ENCODE measurements around the gene STARD8.

The STARD8 gene

GRCh38 chrX:68632491-68632890 lies 15.0 kb upstream of the STARD8 start:
- Histone ChIP-seq H2BK5ac (ENCODE audit: low read depth, low read length, poor library complexity) (no peak overlapping the region), H3K79me1 (ENCODE audit: low read length) (no peaks in the 10 kb centered on the region), H2BK12ac (ENCODE audit: low read length) (no peak overlapping the region), H3K36me3 (ENCODE audit: control insufficient read depth in 1 of 2, insufficient read depth in 2 of 2, low read length in 2 of 2) (no peaks in the 10 kb centered on the region), H2AK5ac (ENCODE audit: low read length) (no peak overlapping the region), H3K27me3 (ENCODE audit: insufficient read depth, low read length) (no peaks in the 10 kb centered on the region), H3K23ac (ENCODE audit: low read length) (no peak overlapping the region), H3K4ac (ENCODE audit: low read depth, low read length) (no peak overlapping the region), H3K27ac (ENCODE audit: low read depth, low read length) (no peak overlapping the region), H4K91ac (ENCODE audit: low read depth, low read length) (no peak overlapping the region), H2AFZ (ENCODE audit: insufficient read depth, low read length, poor library complexity) (no peak overlapping the region), H3K14ac (ENCODE audit: low read length) (no peak overlapping the region), H3K4me3 (ENCODE audit: low read depth, low read length) (no peak overlapping the region), H3K9ac (ENCODE audit: low read length) (no peak overlapping the region), H4K8ac (ENCODE audit: low read depth, low read length) (no peak overlapping the region), H2BK120ac (ENCODE audit: insufficient read depth, low read length, poor library complexity) (no peak overlapping the region), H3K79me2 (ENCODE audit: control insufficient read depth, insufficient read depth, low read length, poor library complexity) (peaks cover 2% of the 10 kb centered on the region), H3K4me2 (ENCODE audit: low read length) (no peak overlapping the region), H3K9me3 (ENCODE audit: insufficient read depth, low read depth, low read length) (no peaks in the 10 kb centered on the region), H3K4me1 (ENCODE audit: control insufficient read depth in 1 of 2, insufficient read depth in 2 of 2, low read length in 2 of 2) (peaks cover 5 to 7% of the 10 kb centered on the region in 2 experiments), H4K12ac (ENCODE audit: low read depth, low read length) (no peak overlapping the region), H3K18ac (ENCODE audit: low read length) (no peak overlapping the region)
- no CpG with 5 or more reads among the region's 2 CpGs for WGBS (ENCODE audit: extremely low coverage, insufficient coverage, insufficient read length)
- DNase-seq, result no peak

- no peaks in the 10 kb centered on the region for H3K9me3 ChIP-seq (ENCODE audit: insufficient read depth, low read depth, low read length)
- no peaks in the 10 kb centered on the region for H3K79me1 ChIP-seq (ENCODE audit: low read length)
- H3K23ac ChIP-seq (ENCODE audit: low read length), result no peak overlapping the region
- no peak overlapping the region for H4K8ac ChIP-seq (ENCODE audit: low read depth, low read length)
- H3K18ac ChIP-seq (ENCODE audit: low read length), result no peak overlapping the region
- H3K4me3 ChIP-seq (ENCODE audit: low read depth, low read length), result no peak overlapping the region
- H4K12ac ChIP-seq (ENCODE audit: low read depth, low read length), result no peak overlapping the region
- no peak overlapping the region for H3K4ac ChIP-seq (ENCODE audit: low read depth, low read length)
- H2AK5ac ChIP-seq (ENCODE audit: low read length), result no peak overlapping the region
- no peak overlapping the region for H3K14ac ChIP-seq (ENCODE audit: low read length)
- no peak overlapping the region for H2BK12ac ChIP-seq (ENCODE audit: low read length)
- no peak overlapping the region for H2BK5ac ChIP-seq (ENCODE audit: low read depth, low read length, poor library complexity)
- H2BK120ac ChIP-seq (ENCODE audit: insufficient read depth, low read length, poor library complexity), result no peak overlapping the region
- H2AFZ ChIP-seq (ENCODE audit: insufficient read depth, low read length, poor library complexity), result no peak overlapping the region
- DNase-seq, result peak; percentile 71 to 82
- peaks cover 5 to 7% of the 10 kb centered on the region in 2 experiments for H3K4me1 ChIP-seq (ENCODE audit: control insufficient read depth in 1 of 2, insufficient read depth in 2 of 2, low read length in 2 of 2)
- H3K27ac ChIP-seq (ENCODE audit: low read depth, low read length), result no peak overlapping the region
- H3K79me2 ChIP-seq (ENCODE audit: control insufficient read depth, insufficient read depth, low read length, poor library complexity), result peaks cover 2% of the 10 kb centered on the region
- no peaks in the 10 kb centered on the region for H3K36me3 ChIP-seq (ENCODE audit: control insufficient read depth in 1 of 2, insufficient read depth in 2 of 2, low read length in 2 of 2)
- no peak overlapping the region for H3K9ac ChIP-seq (ENCODE audit: low read length)
- H3K4me2 ChIP-seq (ENCODE audit: low read length), result no peak overlapping the region
- H3K27me3 ChIP-seq (ENCODE audit: insufficient read depth, low read length), result no peaks in the 10 kb centered on the region
- WGBS (ENCODE audit: extremely low coverage, insufficient coverage, insufficient read length), result no CpG with 5 or more reads among the region's 2 CpGs
- no peak overlapping the region for H4K91ac ChIP-seq (ENCODE audit: low read depth, low read length)
These were observed 13.5 kb upstream of the STARD8 start for GRCh38 chrX:68633981-68634380.

- no peaks in the 10 kb centered on the region for H3K79me1 ChIP-seq (ENCODE audit: low read length)
- DNase-seq, result peak; percentile 72 to 90
- no peaks in the 10 kb centered on the region for H3K9me3 ChIP-seq (ENCODE audit: insufficient read depth, low read depth, low read length)
- no peak overlapping the region for H3K4me2 ChIP-seq (ENCODE audit: low read length)
- no peak overlapping the region for H3K27ac ChIP-seq (ENCODE audit: low read depth, low read length)
- H2AFZ ChIP-seq (ENCODE audit: insufficient read depth, low read length, poor library complexity), result no peak overlapping the region
- H2BK5ac ChIP-seq (ENCODE audit: low read depth, low read length, poor library complexity), result no peak overlapping the region
- no peak overlapping the region for H2AK5ac ChIP-seq (ENCODE audit: low read length)
- H4K91ac ChIP-seq (ENCODE audit: low read depth, low read length), result no peak overlapping the region
- no CpG with 5 or more reads among the region's 2 CpGs for WGBS (ENCODE audit: extremely low coverage, insufficient coverage, insufficient read length)
- no peak overlapping the region for H3K14ac ChIP-seq (ENCODE audit: low read length)
- no peak overlapping the region for H4K8ac ChIP-seq (ENCODE audit: low read depth, low read length)
- no peak overlapping the region for H3K23ac ChIP-seq (ENCODE audit: low read length)
- no peak overlapping the region for H2BK12ac ChIP-seq (ENCODE audit: low read length)
- H3K4me1 ChIP-seq (ENCODE audit: control insufficient read depth in 1 of 2, insufficient read depth in 2 of 2, low read length in 2 of 2), result peaks cover 5 to 6% of the 10 kb centered on the region in 2 experiments
- no peak overlapping the region for H3K4ac ChIP-seq (ENCODE audit: low read depth, low read length)
- no peaks in the 10 kb centered on the region for H3K27me3 ChIP-seq (ENCODE audit: insufficient read depth, low read length)
- no peak overlapping the region for H3K9ac ChIP-seq (ENCODE audit: low read length)
- H3K4me3 ChIP-seq (ENCODE audit: low read depth, low read length), result no peak overlapping the region
- H2BK120ac ChIP-seq (ENCODE audit: insufficient read depth, low read length, poor library complexity), result no peak overlapping the region
- peaks cover 2% of the 10 kb centered on the region for H3K79me2 ChIP-seq (ENCODE audit: control insufficient read depth, insufficient read depth, low read length, poor library complexity)
- H4K12ac ChIP-seq (ENCODE audit: low read depth, low read length), result no peak overlapping the region
- H3K36me3 ChIP-seq (ENCODE audit: control insufficient read depth in 1 of 2, insufficient read depth in 2 of 2, low read length in 2 of 2), result no peaks in the 10 kb centered on the region
- H3K18ac ChIP-seq (ENCODE audit: low read length), result no peak overlapping the region
These were observed 12.7 kb upstream of the STARD8 start for GRCh38 chrX:68634649-68635227.

- Histone ChIP-seq H4K12ac (ENCODE audit: low read depth, low read length) (no peak overlapping the region), H3K27me3 (ENCODE audit: insufficient read depth, low read length) (no peaks in the 10 kb centered on the region), H3K14ac (ENCODE audit: low read length) (no peak overlapping the region), H3K27ac (ENCODE audit: low read depth, low read length) (no peak overlapping the region), H2BK120ac (ENCODE audit: insufficient read depth, low read length, poor library complexity) (no peak overlapping the region), H3K79me2 (ENCODE audit: control insufficient read depth, insufficient read depth, low read length, poor library complexity) (no peaks in the 10 kb centered on the region), H3K9me3 (ENCODE audit: insufficient read depth, low read depth, low read length) (no peaks in the 10 kb centered on the region), H3K36me3 (ENCODE audit: control insufficient read depth in 1 of 2, insufficient read depth in 2 of 2, low read length in 2 of 2) (no peaks in the 10 kb centered on the region), H3K79me1 (ENCODE audit: low read length) (no peaks in the 10 kb centered on the region), H4K8ac (ENCODE audit: low read depth, low read length) (no peak overlapping the region), H4K91ac (ENCODE audit: low read depth, low read length) (no peak overlapping the region), H3K4me1 (ENCODE audit: control insufficient read depth in 1 of 2, insufficient read depth in 2 of 2, low read length in 2 of 2) (no peaks in the 10 kb centered on the region), H2BK5ac (ENCODE audit: low read depth, low read length, poor library complexity) (no peak overlapping the region), H3K9ac (ENCODE audit: low read length) (no peak overlapping the region), H3K18ac (ENCODE audit: low read length) (no peak overlapping the region), H3K23ac (ENCODE audit: low read length) (no peak overlapping the region), H3K4me2 (ENCODE audit: low read length) (no peak overlapping the region), H3K4me3 (ENCODE audit: low read depth, low read length) (no peak overlapping the region), H2AFZ (ENCODE audit: insufficient read depth, low read length, poor library complexity) (no peak overlapping the region), H2AK5ac (ENCODE audit: low read length) (no peak overlapping the region), H3K4ac (ENCODE audit: low read depth, low read length) (no peak overlapping the region), H2BK12ac (ENCODE audit: low read length) (no peak overlapping the region)
- no CpG with 5 or more reads among the region's 2 CpGs for WGBS (ENCODE audit: extremely low coverage, insufficient coverage, insufficient read length)
- DNase-seq, result no peak
These were observed 6.8 kb upstream of the STARD8 start for GRCh38 chrX:68640661-68641060.
